Measurements from ENCODE around the gene ANKRD65.

ANKRD65 gene

DNA sequence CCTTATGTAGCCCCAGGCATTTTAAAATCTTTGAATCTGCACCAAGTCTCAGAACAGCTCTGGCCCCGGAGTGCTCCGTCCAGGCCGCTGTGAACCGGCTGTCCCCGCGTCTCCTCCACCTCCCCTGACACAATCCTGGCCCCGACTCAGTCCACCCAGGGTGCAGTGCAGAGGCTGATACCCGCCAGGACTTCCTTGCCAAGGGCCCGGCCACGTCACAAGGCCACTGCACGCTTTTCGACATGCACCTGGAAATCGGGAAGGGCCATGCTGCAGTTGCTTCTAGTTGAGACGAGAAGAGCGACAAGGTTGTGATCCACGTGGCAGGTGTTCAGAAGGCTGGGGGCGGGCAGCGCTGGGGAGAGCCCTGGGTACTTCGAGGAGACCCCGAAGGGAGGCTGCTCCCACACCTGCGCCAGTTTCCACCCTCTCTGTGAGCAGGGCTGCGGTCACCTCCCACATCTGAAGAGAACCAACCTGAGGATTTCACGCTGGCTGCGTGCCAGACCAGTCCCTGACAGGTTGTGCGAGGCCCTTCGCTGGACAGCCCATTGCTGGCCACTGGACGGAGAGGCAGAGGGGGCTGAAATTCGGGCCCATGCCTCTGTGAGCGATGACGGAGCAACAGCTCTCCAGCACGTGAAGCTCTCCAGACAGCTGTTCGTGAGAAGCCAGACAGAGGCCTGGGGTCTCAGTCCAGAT lies 21.1 kb upstream of the ANKRD65 start:
- DNase-seq (ENCODE audit: low read depth in 2 of 2): no peak
- TF ChIP-seq, protein P1, sequence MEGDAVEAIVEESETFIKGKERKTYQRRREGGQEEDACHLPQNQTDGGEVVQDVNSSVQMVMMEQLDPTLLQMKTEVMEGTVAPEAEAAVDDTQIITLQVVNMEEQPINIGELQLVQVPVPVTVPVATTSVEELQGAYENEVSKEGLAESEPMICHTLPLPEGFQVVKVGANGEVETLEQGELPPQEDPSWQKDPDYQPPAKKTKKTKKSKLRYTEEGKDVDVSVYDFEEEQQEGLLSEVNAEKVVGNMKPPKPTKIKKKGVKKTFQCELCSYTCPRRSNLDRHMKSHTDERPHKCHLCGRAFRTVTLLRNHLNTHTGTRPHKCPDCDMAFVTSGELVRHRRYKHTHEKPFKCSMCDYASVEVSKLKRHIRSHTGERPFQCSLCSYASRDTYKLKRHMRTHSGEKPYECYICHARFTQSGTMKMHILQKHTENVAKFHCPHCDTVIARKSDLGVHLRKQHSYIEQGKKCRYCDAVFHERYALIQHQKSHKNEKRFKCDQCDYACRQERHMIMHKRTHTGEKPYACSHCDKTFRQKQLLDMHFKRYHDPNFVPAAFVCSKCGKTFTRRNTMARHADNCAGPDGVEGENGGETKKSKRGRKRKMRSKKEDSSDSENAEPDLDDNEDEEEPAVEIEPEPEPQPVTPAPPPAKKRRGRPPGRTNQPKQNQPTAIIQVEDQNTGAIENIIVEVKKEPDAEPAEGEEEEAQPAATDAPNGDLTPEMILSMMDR (IDR thresholded peaks at IDR 0.05; ENCODE audit: low read depth, low read length): no peak
- no peak overlapping the region for H3K4me3 ChIP-seq (replicated peaks in 1 of 2; ENCODE audit: low read depth in 2 of 2, low read length in 2 of 2)

DNA sequence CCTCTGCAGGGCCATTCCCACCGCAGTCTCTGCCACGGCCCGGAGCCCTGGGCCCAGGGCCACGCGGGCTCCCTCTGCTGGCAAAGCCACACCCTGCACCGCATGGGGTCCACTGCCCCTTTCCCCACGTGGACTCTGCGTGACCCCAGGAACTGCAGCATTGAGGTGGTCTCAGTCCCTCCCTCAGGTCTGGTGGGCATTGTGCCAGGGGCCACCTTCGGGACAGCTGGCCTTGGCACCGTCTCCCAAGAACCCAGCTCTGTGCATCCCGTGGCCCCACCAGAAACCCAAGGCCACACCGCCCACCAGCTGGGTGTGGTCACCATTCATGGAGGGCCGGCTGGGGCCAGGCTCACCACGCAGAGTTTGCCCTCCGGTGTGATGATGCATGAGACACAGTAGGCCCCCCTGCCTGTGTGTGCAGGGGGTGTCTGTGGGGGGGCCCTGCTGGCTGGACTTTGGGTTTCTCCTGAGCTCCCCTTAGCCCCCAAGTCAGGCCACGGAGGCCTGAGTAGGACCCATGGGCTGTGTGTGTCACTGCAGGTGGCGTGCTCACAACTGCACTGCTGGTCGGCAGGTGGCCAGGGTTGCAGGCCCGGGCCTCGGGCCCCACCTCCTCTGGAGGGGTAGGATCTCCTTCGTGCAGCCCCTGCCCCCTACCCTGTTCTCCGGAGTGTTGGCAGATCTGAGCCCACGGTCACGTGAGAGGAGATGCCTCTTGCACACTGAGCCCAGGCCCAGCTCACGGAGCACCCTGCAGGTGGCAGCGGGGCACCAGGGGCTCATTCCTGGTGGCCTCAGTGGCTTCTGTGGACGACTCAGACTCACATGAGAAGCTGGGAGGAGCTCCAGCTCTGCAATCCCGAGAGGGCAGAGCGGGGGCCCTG lies 20.2 kb upstream of the ANKRD65 start:
- H3K4me3 ChIP-seq (replicated peaks in 1 of 2; ENCODE audit: low read depth in 2 of 2, low read length in 2 of 2): no peak overlapping the region
- DNase-seq (ENCODE audit: low read depth in 2 of 2): peak; percentile 44 to 51
- TF ChIP-seq, protein P1 (IDR thresholded peaks at IDR 0.05; ENCODE audit: low read depth, low read length): peak; percentile 96

DNA sequence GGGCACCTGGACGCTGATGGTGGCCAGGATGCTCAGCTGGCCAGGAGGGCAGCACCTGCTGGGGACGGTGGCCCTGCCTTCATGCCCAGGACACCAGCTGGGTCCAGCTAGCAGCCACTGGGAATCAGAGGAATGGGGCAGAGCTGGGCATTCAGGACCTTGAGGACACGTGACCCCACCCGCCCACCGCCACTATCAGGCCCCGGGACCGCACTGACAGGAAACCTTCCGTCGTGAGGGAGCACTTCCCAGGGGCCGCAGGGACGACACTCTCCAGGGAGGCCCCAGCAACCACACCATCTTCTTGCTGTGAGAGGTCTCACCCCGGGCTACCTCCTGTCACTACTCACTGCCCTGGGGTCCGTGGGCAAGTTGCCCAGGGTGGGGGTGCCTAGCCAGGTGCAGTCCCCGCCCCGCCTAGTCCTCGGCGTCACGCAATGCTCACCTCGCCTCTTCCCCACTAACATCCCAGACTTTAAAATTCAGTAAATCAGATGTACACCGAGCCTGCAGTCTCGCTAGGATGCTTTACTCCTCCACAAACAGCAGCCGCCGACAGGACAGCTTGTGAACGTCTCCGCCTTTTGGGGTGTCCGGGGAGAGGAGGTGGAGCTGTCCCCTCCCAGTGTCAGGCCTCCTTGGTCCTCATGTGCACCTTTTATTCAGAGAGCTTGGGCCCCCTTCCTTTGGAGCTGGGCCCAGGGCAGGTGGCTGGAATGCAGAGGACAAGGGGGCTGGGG lies 19.4 kb upstream of the ANKRD65 start:
- TF ChIP-seq, protein P1 (IDR thresholded peaks at IDR 0.05; ENCODE audit: low read depth, low read length): no peak
- DNase-seq (ENCODE audit: low read depth in 2 of 2): no peak
- H3K4me3 ChIP-seq (replicated peaks in 1 of 2; ENCODE audit: low read depth in 2 of 2, low read length in 2 of 2): no peak overlapping the region

GRCh38 chr1:1439546-1440261 lies 18.6 kb upstream of the ANKRD65 start:
- TF ChIP-seq, protein P1 (IDR thresholded peaks at IDR 0.05; ENCODE audit: low read depth, low read length): no peak
- DNase-seq (ENCODE audit: low read depth in 2 of 2): no peak
- H3K4me3 ChIP-seq (replicated peaks in 1 of 2; ENCODE audit: low read depth in 2 of 2, low read length in 2 of 2): no peak overlapping the region

GRCh38 chr1:1438531-1439381 lies 17.7 kb upstream of the ANKRD65 start:
- no peak for DNase-seq (ENCODE audit: low read depth in 2 of 2)
- no peak overlapping the region for H3K4me3 ChIP-seq (replicated peaks in 1 of 2; ENCODE audit: low read depth in 2 of 2, low read length in 2 of 2)
- TF ChIP-seq, protein P1 (IDR thresholded peaks at IDR 0.05; ENCODE audit: low read depth, low read length): no peak
